Astrocyte (in vitro differentiated cells and primary cell): Measurements from ENCODE around the gene MAG. TPM values are rescaled to one million over a fixed set of nuclear protein-coding genes. Genes with fewer than 3 reads are reported as not detected.

Experiments
- DNase-seq: peaks from one replicate; pipeline ENCODE4 v3.0.0-alpha.2; 2010; ENCODE audit warnings: low read depth
- FAIRE-seq: peaks from 2 replicates; lab custom pipeline; 2011; peaks lifted over from hg19 to GRCh38; lab: Jason Lieb, UNC
- H2AFZ ChIP-seq: 2 replicates; pipeline ENCODE4 v1.6.0; 2012; ENCODE audit warnings: low read depth, low read length, inconsistent platforms
- H3K27ac ChIP-seq: 2 replicates; pipeline ENCODE4 v1.5.1; 2011; ENCODE audit warnings: low read depth, low read length, inconsistent platforms
- H3K27me3 ChIP-seq: 2 replicates; pipeline ENCODE4 v1.6.0; 2011; ENCODE audit warnings: low read length, inconsistent platforms; ENCODE audit not compliant: insufficient read depth
- H3K36me3 ChIP-seq: 2 replicates; pipeline ENCODE4 v1.5.1; 2011; ENCODE audit warnings: low read length, inconsistent platforms; ENCODE audit not compliant: insufficient read depth
- H3K4me1 ChIP-seq: 2 replicates; pipeline ENCODE4 v1.5.1; 2011; ENCODE audit warnings: low read length, inconsistent platforms; ENCODE audit not compliant: insufficient read depth
- H3K4me2 ChIP-seq: 2 replicates; pipeline ENCODE4 v1.6.0; 2012; ENCODE audit warnings: low read length, inconsistent platforms
- H3K4me3 ChIP-seq: 2 replicates; pipeline ENCODE4 v1.5.1; 2011; ENCODE audit warnings: low read depth, mild to moderate bottlenecking, low read length, inconsistent platforms; ENCODE audit not compliant: insufficient read depth
- H3K79me2 ChIP-seq: 2 replicates; pipeline ENCODE4 v1.6.0; 2012; ENCODE audit warnings: mild to moderate bottlenecking, low read length, inconsistent platforms; ENCODE audit not compliant: insufficient read depth
- H3K9ac ChIP-seq: 2 replicates; pipeline ENCODE4 v1.6.0; 2012; ENCODE audit warnings: mild to moderate bottlenecking, low read length, inconsistent platforms
- H3K9me3 ChIP-seq: 2 replicates; pipeline ENCODE4 v1.5.1; 2012; ENCODE audit warnings: low read depth, mild to moderate bottlenecking, low read length, inconsistent platforms; ENCODE audit not compliant: insufficient read depth
- H4K20me1 ChIP-seq: 2 replicates; pipeline ENCODE4 v1.6.0; 2012; ENCODE audit warnings: low read length, inconsistent platforms; ENCODE audit not compliant: insufficient read depth
- H3K27ac Mint-ChIP-seq: one replicate; pipeline ENCODE4 v1.8.0; 2021; ENCODE audit warnings: mild to moderate bottlenecking, mixed read lengths; ENCODE audit not compliant: unreplicated experiment
- H3K27me3 Mint-ChIP-seq: one replicate; pipeline ENCODE4 v1.8.0; 2021; ENCODE audit warnings: low read depth, mixed read lengths; ENCODE audit not compliant: unreplicated experiment
- H3K36me3 Mint-ChIP-seq: one replicate; pipeline ENCODE4 v1.8.0; 2021; ENCODE audit warnings: low read depth, mixed read lengths; ENCODE audit not compliant: unreplicated experiment
- H3K4me1 Mint-ChIP-seq: one replicate; pipeline ENCODE4 v1.8.0; 2021; ENCODE audit warnings: low read depth, mixed read lengths; ENCODE audit not compliant: unreplicated experiment
- H3K4me3 Mint-ChIP-seq: one replicate; pipeline ENCODE4 v1.8.0; 2021; ENCODE audit warnings: mild to moderate bottlenecking, moderate library complexity, mixed read lengths; ENCODE audit not compliant: unreplicated experiment
- H3K9me3 Mint-ChIP-seq: one replicate; pipeline ENCODE4 v1.8.0; 2021; ENCODE audit warnings: mild to moderate bottlenecking, mixed read lengths; ENCODE audit not compliant: unreplicated experiment
- EZH2 ChIP-seq: IDR thresholded peaks from 2 replicates; pipeline ENCODE4 v1.6.1; 2012; ENCODE audit warnings: mild to moderate bottlenecking, low read length, inconsistent platforms; ENCODE audit not compliant: insufficient read depth
- total RNA-seq: library from RNA; stranded (reverse); gene quantifications from 2 replicates; pipeline ENCODE4 v1.2.1, GENCODE V29; 2021
- TF ChIP-seq, protein P1 (sequence below): IDR thresholded peaks from 2 replicates; pipeline ENCODE4 v1.5.1; 2011; ENCODE audit warnings: low read depth, mild to moderate bottlenecking, inconsistent platforms, low read length, moderate library complexity; ENCODE audit not compliant: insufficient read depth

MAG gene
- total RNA-seq, 1 donor from 2014 or later = not detected

DNA sequence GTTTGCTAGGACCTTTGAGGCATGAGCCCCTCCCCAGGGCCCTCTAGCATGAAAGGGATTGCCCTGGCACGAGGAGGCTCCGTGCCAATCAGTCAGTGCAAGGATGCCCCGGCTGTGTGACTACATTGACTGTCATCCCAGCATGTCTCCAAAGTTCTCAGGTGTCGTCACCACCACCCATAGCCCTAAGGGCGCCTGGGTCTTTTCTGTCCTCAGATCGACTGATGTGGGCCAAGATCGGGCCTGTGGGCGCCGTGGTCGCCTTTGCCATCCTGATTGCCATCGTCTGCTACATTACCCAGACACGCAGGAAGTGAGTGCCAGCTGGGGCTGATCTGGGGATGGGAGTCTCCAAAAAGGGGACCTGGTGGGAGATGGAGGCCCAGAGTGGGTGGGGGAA, 18.4 kb downstream of the MAG start:
- Mint-ChIP-seq H3K27me3 (peaks cover 33% of the 10 kb centered on the region), H3K9me3 (no peaks in the 10 kb centered on the region), H3K27ac (no peak overlapping the region), H3K36me3 (no peaks in the 10 kb centered on the region), H3K4me3 (no peak overlapping the region), H3K4me1 (peaks cover 14% of the 10 kb centered on the region)
- DNase-seq (no peak), FAIRE-seq (no peak)
- Histone ChIP-seq H3K36me3 (no peaks in the 10 kb centered on the region), H3K27me3 (no peaks in the 10 kb centered on the region), H3K9ac (no peak overlapping the region), H3K9me3 (no peaks in the 10 kb centered on the region), H2AFZ (no peak overlapping the region), H3K79me2 (no peaks in the 10 kb centered on the region), H3K4me3 (no peak overlapping the region), H3K4me1 (no peaks in the 10 kb centered on the region), H3K4me2 (no peak overlapping the region), H4K20me1 (no peaks in the 10 kb centered on the region), H3K27ac (no peak overlapping the region)
- no peak for TF ChIP-seq EZH2
- TF ChIP-seq, protein P1, sequence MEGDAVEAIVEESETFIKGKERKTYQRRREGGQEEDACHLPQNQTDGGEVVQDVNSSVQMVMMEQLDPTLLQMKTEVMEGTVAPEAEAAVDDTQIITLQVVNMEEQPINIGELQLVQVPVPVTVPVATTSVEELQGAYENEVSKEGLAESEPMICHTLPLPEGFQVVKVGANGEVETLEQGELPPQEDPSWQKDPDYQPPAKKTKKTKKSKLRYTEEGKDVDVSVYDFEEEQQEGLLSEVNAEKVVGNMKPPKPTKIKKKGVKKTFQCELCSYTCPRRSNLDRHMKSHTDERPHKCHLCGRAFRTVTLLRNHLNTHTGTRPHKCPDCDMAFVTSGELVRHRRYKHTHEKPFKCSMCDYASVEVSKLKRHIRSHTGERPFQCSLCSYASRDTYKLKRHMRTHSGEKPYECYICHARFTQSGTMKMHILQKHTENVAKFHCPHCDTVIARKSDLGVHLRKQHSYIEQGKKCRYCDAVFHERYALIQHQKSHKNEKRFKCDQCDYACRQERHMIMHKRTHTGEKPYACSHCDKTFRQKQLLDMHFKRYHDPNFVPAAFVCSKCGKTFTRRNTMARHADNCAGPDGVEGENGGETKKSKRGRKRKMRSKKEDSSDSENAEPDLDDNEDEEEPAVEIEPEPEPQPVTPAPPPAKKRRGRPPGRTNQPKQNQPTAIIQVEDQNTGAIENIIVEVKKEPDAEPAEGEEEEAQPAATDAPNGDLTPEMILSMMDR = no peak

DNA sequence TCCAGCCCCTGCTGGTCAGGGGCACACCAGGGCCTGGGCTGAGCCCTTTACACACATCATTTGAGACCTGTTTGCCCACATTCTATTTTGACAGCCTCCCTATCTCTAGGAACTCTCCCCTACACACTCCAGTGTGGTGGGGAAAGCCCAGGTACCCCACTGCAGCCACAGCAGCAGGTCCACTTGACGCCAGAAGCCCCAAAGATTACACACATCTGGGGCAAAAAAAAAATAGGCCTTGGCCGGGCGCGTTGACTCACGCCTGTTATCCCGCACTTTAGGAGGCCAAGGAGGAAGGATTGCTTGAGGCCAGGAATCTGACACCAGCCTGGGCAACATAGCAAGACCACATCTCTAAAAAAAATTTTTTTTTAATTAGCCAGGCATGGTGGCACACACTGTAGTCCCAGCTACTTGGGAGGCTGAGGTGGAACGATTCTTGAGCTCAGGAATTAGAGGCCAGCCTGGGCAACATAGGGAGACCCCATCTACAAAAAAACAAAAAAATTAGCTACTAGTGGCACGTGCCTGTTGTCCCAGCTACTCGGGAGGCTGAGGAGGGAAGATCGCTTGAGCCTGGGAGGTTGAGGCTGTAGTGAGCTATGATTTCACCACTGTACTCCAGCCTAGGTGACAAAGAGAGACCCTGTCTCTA, 19.0 kb downstream of the MAG start:
- Histone ChIP-seq H3K4me3 (no peak overlapping the region), H3K79me2 (no peaks in the 10 kb centered on the region), H3K9ac (no peak overlapping the region), H4K20me1 (no peaks in the 10 kb centered on the region), H2AFZ (no peak overlapping the region), H3K27me3 (no peaks in the 10 kb centered on the region), H3K36me3 (no peaks in the 10 kb centered on the region), H3K4me1 (no peaks in the 10 kb centered on the region), H3K9me3 (no peaks in the 10 kb centered on the region), H3K4me2 (no peak overlapping the region), H3K27ac (no peak overlapping the region)
- no peak for TF ChIP-seq EZH2
- TF ChIP-seq, protein P1 = no peak
- no peak overlapping the region for H3K27ac Mint-ChIP-seq
- peaks cover 14% of the 10 kb centered on the region for H3K4me1 Mint-ChIP-seq
- DNase-seq = no peak
- no peak for FAIRE-seq
- H3K9me3 Mint-ChIP-seq = no peaks in the 10 kb centered on the region
- H3K4me3 Mint-ChIP-seq = no peak overlapping the region
- peaks cover 37% of the 10 kb centered on the region for H3K27me3 Mint-ChIP-seq
- no peaks in the 10 kb centered on the region for H3K36me3 Mint-ChIP-seq

DNA sequence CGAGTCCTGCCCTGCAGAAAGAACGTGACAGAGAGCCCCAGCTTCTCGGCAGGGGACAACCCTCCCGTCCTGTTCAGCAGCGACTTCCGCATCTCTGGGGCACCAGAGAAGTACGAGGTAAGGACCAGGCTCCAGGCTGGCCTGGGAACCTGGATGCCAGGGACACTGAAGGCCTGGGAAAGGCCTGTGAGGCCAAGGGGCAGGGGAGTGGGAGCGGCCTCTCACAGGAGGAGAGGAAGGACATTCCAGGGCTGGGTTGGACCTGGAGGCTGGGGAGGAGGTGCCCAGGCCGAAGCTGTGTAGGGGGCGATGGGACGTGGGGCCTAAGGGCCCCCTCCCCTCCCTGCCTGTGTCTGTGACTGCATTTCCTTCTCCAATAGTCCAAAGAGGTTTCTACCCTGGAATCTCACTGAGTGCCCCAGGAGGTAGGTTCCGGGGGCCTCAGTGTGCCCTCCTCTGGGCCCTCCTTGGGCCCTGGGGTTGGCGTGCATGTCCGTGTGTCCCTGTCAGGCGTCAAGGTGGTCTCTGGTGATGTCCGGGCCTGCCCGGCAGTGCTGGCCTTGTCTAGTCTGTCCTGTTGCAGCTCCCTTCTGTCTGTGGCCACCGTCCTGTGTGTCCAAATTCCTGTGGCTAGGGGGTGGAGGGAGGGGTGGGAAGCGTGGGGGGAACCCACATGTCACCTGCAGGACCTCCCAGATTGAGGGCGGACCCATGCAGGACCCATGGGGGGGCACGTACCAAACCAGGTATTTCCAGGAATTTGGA, 20.1 kb downstream of the MAG start:
- Histone ChIP-seq H3K27ac (no peak overlapping the region), H3K4me2 (no peak overlapping the region), H3K4me1 (no peaks in the 10 kb centered on the region), H4K20me1 (no peaks in the 10 kb centered on the region), H2AFZ (no peak overlapping the region), H3K4me3 (no peak overlapping the region), H3K9ac (no peak overlapping the region), H3K27me3 (no peaks in the 10 kb centered on the region), H3K36me3 (no peaks in the 10 kb centered on the region), H3K79me2 (no peaks in the 10 kb centered on the region), H3K9me3 (no peaks in the 10 kb centered on the region)
- FAIRE-seq (no peak), DNase-seq (no peak)
- TF ChIP-seq EZH2 = no peak
- TF ChIP-seq, protein P1 = no peak
- peaks cover 41% of the 10 kb centered on the region for H3K27me3 Mint-ChIP-seq
- no peak overlapping the region for H3K27ac Mint-ChIP-seq
- no peak overlapping the region for H3K4me3 Mint-ChIP-seq
- H3K9me3 Mint-ChIP-seq = no peaks in the 10 kb centered on the region
- peaks cover 13% of the 10 kb centered on the region for H3K4me1 Mint-ChIP-seq
- H3K36me3 Mint-ChIP-seq = no peaks in the 10 kb centered on the region
